Stimulated activated memory B cell treated with anti-CD40 and anti-IgM and Interleukin-4, amounts not matched to agents 10 μg/mL and 1 μg/mL and 100 μg/mL, for 72 hours (primary cell): ENCODE data around the gene KCNJ18.
"Not testable (repeated sequence)": the region's sequence is repeated elsewhere in the genome, so short reads cannot be mapped to it uniquely, and the experiment has no call there.

Source experiments
- ATAC-seq: fragments of 150-1000 bp; cut with Tn5 transposase; 2 replicates; pipeline ENCODE4 v1.10.0; 2021
- H3K27ac Mint-ChIP-seq: one replicate; pipeline ENCODE4 v1.8.0; 2022; ENCODE audit warnings: mild to moderate bottlenecking, mixed read lengths
- H3K27me3 Mint-ChIP-seq: one replicate; pipeline ENCODE4 v1.8.0; 2022; ENCODE audit warnings: mixed read lengths
- H3K36me3 Mint-ChIP-seq: one replicate; pipeline ENCODE4 v1.8.0; 2022; ENCODE audit warnings: mixed read lengths
- H3K4me1 Mint-ChIP-seq: one replicate; pipeline ENCODE4 v1.8.0; 2022; ENCODE audit warnings: mixed read lengths
- H3K4me3 Mint-ChIP-seq: one replicate; pipeline ENCODE4 v1.8.0; 2022; ENCODE audit warnings: mild to moderate bottlenecking, moderate library complexity, mixed read lengths
- H3K9me3 Mint-ChIP-seq: one replicate; pipeline ENCODE4 v1.8.0; 2022; ENCODE audit warnings: mixed read lengths

KCNJ18 gene

DNA sequence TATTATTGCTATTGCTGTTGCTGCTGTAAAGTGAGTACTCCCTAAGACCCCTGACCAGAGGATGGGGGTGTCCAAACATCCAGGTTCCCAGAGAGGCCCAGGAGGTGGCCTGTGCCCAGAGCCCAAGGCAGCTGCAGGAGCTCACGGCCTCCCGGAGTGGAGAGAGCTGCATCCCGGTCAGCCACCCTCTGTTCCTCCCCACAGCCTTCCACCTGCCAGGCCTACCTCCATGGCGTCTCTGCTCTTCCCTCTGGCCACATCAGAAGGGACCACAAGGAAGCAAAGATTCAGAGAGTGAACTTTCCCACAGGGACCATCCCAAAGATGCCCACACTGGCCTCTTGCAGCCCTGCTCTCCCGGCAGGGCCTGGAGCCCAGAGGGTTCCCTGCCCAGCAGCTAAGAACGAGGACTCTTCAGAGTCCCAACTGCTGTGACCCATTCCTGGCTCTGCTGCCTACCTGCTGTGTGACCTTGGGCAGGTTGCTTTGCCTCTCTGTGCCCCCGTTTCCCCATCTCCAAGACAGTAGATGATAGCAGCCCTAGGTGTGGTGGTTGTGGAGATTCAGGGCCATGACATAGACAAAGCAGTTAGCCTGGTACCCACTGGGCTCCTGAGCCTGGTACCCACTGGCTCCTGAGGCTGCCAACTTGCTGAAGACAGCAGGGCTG lies 53.2 kb downstream of the KCNJ18 start:
- H3K27ac Mint-ChIP-seq, H3K36me3 Mint-ChIP-seq, H3K9me3 Mint-ChIP-seq, H3K27me3 Mint-ChIP-seq, H3K4me1 Mint-ChIP-seq, H3K4me3 Mint-ChIP-seq: not testable (repeated sequence)
- ATAC-seq: peak; percentile 37

DNA sequence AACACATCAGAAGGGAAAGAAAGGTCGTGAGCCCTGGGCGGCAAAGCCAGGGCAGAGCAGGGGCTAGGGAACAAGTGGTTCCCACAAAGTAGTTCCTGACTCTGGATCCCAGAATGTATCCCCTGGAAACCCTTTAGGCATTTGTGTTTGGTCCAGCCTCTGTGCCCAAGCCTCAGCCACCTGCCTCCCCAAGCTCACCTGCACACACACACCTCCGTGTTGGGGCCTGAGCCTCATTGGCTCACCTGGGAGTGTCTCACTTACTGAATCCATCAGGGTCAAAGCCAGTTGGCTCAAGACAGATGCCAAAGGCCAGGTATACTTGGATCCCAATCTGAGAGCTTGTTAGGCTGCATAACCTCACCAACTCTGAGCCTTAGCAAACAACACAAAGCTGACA lies 54.1 kb downstream of the KCNJ18 start:
- not testable (repeated sequence) for H3K4me3 Mint-ChIP-seq, H3K27ac Mint-ChIP-seq, H3K36me3 Mint-ChIP-seq, H3K27me3 Mint-ChIP-seq, H3K4me1 Mint-ChIP-seq, H3K9me3 Mint-ChIP-seq, ATAC-seq

DNA sequence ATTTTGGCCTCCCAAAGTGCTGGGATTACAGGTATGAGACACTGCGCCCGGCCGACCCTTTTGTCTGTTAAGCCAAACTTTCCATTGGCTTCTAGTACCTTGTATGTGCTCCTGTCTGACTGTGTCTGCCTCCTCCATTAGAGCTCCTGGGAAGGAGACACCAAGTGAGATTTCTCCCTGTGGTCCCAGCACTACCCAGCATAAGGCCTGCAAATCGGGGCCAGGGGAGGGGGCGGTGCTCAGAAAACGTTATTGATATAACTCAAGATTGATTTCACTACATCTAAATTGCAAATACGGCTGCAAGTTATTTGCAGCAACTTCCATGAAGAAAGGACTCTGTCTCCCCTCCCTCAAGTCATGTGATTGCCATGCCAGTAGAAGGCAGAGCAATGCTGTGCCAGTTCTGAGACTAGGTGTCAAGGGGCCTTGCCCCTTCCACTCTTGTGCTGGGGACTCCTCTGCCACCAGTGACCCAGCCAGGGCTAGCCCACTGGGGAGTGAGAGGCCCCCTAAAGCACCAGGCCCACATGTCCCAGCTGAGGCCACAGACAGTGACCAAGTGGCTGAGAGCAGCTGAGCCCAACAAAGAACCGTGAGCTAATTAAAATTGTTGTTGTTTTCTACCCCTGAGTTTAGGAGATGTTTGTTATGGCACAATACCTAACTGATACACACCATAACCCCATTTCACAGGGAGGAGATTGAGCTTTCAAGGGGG lies 55.0 kb downstream of the KCNJ18 start:
- H3K27me3 Mint-ChIP-seq, H3K27ac Mint-ChIP-seq, H3K4me3 Mint-ChIP-seq, H3K36me3 Mint-ChIP-seq, ATAC-seq, H3K9me3 Mint-ChIP-seq, H3K4me1 Mint-ChIP-seq: not testable (repeated sequence)

DNA sequence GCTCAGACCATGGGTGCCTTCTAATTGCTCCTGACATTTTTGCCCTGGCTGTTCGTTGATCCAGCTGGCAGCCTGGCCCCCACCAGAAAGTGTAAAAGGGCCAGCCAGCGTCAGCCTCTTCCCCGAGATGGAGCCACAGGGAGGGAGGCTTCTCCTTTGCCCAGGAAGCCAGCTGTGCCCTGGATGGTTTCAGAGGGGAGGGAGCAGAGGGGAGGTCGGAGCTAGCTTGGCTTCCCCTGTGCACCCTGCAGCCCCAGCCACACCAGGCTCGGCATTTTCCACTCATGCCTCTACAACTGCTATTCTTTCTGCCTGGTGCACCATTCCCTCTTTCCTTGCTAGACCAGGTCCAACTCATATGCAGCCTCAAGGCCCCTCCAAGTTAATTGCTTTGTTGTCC lies 56.4 kb downstream of the KCNJ18 start:
- not testable (repeated sequence) for H3K27me3 Mint-ChIP-seq, H3K9me3 Mint-ChIP-seq, H3K4me3 Mint-ChIP-seq, H3K4me1 Mint-ChIP-seq, ATAC-seq, H3K27ac Mint-ChIP-seq, H3K36me3 Mint-ChIP-seq

DNA sequence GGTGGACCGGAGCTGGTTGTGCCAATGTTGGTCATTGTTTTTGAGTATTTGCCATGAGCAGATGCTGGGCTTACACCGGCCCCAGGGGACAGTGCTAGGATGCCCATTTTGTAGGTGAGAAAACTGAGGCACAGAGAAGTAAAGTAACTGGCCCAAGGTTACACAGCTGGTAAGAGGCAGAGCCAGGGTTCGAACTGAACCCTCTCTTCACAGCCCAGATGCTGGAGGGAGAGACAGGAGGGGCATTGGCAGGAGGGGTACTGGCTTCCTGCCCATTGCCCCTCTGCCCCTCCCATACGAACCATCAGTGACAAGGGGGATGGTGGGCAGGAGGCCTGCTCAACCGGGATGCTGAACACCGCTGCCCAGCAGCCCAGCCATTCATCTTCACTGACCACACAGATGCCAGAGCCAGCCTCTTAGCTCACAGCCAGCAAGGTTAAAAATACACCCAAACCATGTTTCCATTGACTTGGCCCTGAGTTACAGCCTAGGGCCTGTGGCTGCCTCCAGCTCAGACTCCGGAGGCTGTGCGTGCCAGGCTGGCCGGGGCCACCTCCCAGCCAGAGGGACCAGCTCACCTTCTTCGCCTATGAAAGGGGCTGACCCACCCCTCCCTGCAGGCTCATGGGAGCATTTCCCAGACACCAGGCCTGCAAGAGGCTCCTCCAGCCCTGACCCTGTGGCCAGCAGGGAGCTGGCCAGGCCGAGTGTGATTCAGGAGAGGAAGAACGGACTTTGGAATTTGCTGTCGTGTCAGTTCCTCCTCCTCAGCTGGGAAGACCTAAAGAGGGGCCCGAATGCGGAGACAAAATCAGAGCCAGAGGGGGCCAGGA lies 57.6 kb downstream of the KCNJ18 start:
- not testable (repeated sequence) for ATAC-seq, H3K27me3 Mint-ChIP-seq, H3K4me3 Mint-ChIP-seq, H3K27ac Mint-ChIP-seq, H3K9me3 Mint-ChIP-seq, H3K36me3 Mint-ChIP-seq, H3K4me1 Mint-ChIP-seq

DNA sequence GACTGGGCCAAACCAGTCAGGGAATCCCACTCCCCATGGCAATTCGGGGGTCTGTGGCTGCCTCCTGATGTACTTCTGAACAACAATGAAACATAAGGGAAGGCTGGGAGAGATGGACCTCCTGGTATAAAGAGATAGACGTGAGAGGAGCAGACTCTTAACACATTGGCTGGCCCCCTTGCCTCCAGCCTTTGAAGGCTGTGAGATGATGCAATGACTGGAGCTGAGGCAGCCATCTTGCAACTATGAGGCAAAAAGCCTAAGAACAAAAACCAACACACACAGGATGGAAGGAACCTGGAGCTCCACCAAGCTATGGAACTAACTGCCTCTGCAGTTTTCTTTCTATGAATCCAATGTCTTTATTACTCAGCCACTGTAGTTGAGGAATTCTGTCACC lies 58.8 kb downstream of the KCNJ18 start:
- not testable (repeated sequence) for H3K36me3 Mint-ChIP-seq, H3K4me1 Mint-ChIP-seq, H3K27ac Mint-ChIP-seq, ATAC-seq, H3K27me3 Mint-ChIP-seq, H3K4me3 Mint-ChIP-seq, H3K9me3 Mint-ChIP-seq
